Smooth muscle cell (in vitro differentiated cells): Measurements from ENCODE around the gene ZCCHC7. TPM values are rescaled to one million over a fixed set of nuclear protein-coding genes. Genes with fewer than 3 reads are reported as not detected.

Experiments used
- DNase-seq: peaks from one replicate; lab custom pipeline; 2025; ENCODE audit not compliant: unreplicated experiment; lab: John Stamatoyannopoulos, UW
- H2AFZ ChIP-seq: fragments of 200-600 bp; sonication (generic); 2 replicates; pipeline ENCODE4 v1.6.0; 2016; ENCODE audit warnings: antibody characterized with exemption, low read depth, mild to moderate bottlenecking
- H3F3A ChIP-seq: fragments of 200-600 bp; sonication (generic); 2 replicates; pipeline ENCODE4 v1.6.0; 2017; ENCODE audit warnings: antibody characterized with exemption, low read depth
- H3K27ac ChIP-seq: fragments of 200-600 bp; sonication (generic); 2 replicates; pipeline ENCODE4 v1.5.1; 2016; ENCODE audit warnings: low read depth, mild to moderate bottlenecking
- H3K27me3 ChIP-seq: fragments of 200-600 bp; sonication (generic); 2 replicates; pipeline ENCODE4 v1.6.1; 2016; ENCODE audit warnings: low read depth, mild to moderate bottlenecking
- H3K36me3 ChIP-seq: fragments of 200-600 bp; sonication (generic); 2 replicates; pipeline ENCODE4 v1.5.1; 2016; ENCODE audit warnings: low read depth
- H3K4me1 ChIP-seq: fragments of 200-600 bp; sonication (generic); 2 replicates; pipeline ENCODE4 v1.5.1; 2016; ENCODE audit warnings: low read depth
- H3K4me2 ChIP-seq: fragments of 200-600 bp; sonication (generic); 2 replicates; pipeline ENCODE4 v1.6.0; 2016; ENCODE audit warnings: mild to moderate bottlenecking
- H3K4me3 ChIP-seq: fragments of 200-600 bp; sonication (generic); 2 replicates; pipeline ENCODE4 v1.5.1; 2016; ENCODE audit warnings: mild to moderate bottlenecking
- H3K79me2 ChIP-seq: fragments of 200-600 bp; sonication (generic); 2 replicates; pipeline ENCODE4 v1.6.0; 2016; ENCODE audit warnings: low read depth, mild to moderate bottlenecking
- H3K9ac ChIP-seq: fragments of 200-600 bp; sonication (generic); 2 replicates; pipeline ENCODE4 v1.6.0; 2016; ENCODE audit warnings: low read depth
- H3K9me3 ChIP-seq: fragments of 200-600 bp; sonication (generic); replicated peaks from 2 replicates; pipeline ENCODE4 v1.5.1; 2016; ENCODE audit warnings: low read depth
- H4K20me1 ChIP-seq: fragments of 200-600 bp; sonication (generic); 2 replicates; pipeline ENCODE4 v1.6.0; 2016; ENCODE audit warnings: low read depth
- CTCF ChIP-seq: fragments of 200-600 bp; sonication (generic); IDR thresholded peaks from 2 replicates; pipeline ENCODE4 v1.5.1; 2017; ENCODE audit warnings: borderline replicate concordance, mild to moderate bottlenecking, antibody characterized with exemption; ENCODE audit not compliant: insufficient read depth, poor library complexity, severe bottlenecking
- WGBS: methylation state at CpG from one replicate; pipeline ENCODE4 v1.1.7; 2016; ENCODE audit warnings: low lambda C conversion rate; 5-methylcytosine and 5-hydroxymethylcytosine counted together
- polyA plus RNA-seq: library from polyadenylated mRNA; unstranded; fragments of >200 nt; fragmentation: Nextera tagmentation; extraction: Ambion mirVana; gene quantifications from 2 replicates; pipeline ENCODE4 v1.2.1, GENCODE V29; 2016
- total RNA-seq: library from RNA; depleted of rRNA; stranded (reverse); fragments of >200 nt; gene quantifications from 2 replicates; pipeline ENCODE4 v1.2.3, GENCODE V29; 2014

ZCCHC7 gene
- total and polyA plus RNA-seq, 2 experiments from 2014 or later = 19.0 to 24.7 TPM

DNA sequence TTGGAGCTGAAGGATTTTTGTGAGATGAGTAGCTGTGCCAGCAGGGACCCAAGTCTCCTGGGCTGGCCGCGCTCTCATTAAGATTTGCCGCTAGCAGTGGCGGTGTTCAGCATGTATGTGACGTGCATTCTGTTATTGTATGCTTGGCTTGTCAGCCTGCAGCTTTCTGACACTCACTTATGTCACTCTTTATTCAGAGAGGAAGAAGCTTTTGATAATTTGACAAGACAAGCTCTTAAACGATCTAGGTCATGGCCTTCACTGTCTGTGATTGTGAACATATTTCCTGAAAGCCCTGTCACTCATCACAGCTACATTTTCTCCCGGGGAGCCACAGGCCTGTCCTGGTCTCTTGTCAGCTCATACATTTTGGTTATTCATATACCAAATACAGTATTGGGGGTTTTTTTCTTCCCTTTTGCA lies 203.9 kb downstream of the ZCCHC7 start:
- Histone ChIP-seq H3K36me3 (peaks cover 4% of the 10 kb centered on the region), H3K4me3 (no peak overlapping the region), H3K27ac (peak overlapping the region; percentile 36), H2AFZ (no peak overlapping the region), H3K9me3 (no peaks in the 10 kb centered on the region), H3K4me2 (no peak overlapping the region), H4K20me1 (peaks cover 7% of the 10 kb centered on the region), H3K9ac (no peak overlapping the region), H3K27me3 (no peaks in the 10 kb centered on the region), H3K4me1 (no peaks in the 10 kb centered on the region), H3F3A (no peaks in the 10 kb centered on the region), H3K79me2 (no peaks in the 10 kb centered on the region)
- WGBS = 61% methylated on average over 7 of the region's 7 CpGs
- TF ChIP-seq CTCF = no peak
- no peak for DNase-seq

DNA sequence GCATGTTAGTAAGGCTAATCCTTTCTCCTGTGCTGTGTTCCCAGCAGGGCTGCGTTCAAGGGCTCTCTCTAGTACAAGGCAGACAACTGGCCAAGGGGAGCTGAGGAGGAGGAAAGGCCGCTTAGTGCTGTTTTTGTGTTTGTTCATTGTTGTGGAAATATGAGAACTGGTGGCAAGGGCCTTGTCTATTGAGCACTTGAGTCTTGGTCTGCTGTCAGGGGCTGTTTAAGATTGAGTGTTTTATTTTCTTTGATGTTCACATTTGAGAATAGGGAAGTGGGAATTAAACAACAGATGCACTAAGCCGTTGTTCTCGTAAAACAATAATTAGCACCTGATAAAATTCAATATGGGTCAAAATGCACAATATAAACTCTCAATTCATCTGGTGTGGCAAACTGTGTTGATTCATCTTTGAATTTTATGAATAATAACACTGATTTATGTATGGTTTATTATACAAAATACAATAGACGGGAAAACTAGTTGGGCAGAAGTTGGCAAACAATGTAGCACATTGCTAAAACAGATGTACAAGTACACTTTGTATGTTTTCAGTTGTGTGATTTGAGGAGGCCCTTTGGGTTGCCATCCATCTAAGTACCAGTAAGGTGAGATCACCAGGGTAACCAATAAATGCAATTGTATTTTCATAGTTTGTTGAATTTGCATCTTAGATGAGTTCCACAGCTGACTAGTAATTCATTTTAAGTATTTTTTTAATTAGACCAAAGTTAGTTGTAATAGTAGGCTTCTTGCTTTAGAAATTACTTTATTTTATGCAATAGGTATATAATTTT lies 204.5 kb downstream of the ZCCHC7 start:
- WGBS = 88% methylated on average over 5 of the region's 5 CpGs
- H3K36me3 ChIP-seq = peaks cover 4% of the 10 kb centered on the region
- no peak for TF ChIP-seq CTCF
- no peak overlapping the region for H3K4me3 ChIP-seq
- H3K27ac ChIP-seq = peak overlapping the region; percentile 36
- no peak for DNase-seq
- H3F3A ChIP-seq = no peaks in the 10 kb centered on the region
- H3K27me3 ChIP-seq = no peaks in the 10 kb centered on the region
- H2AFZ ChIP-seq = no peak overlapping the region
- H3K79me2 ChIP-seq = no peaks in the 10 kb centered on the region
- H3K9ac ChIP-seq = no peak overlapping the region
- H4K20me1 ChIP-seq = peaks cover 7% of the 10 kb centered on the region
- H3K9me3 ChIP-seq = no peaks in the 10 kb centered on the region
- H3K4me2 ChIP-seq = no peak overlapping the region
- H3K4me1 ChIP-seq = no peaks in the 10 kb centered on the region

- Histone ChIP-seq H2AFZ (no peak overlapping the region), H3K27ac (no peak overlapping the region), H3K27me3 (no peaks in the 10 kb centered on the region), H4K20me1 (peaks cover 10% of the 10 kb centered on the region), H3F3A (no peaks in the 10 kb centered on the region), H3K4me3 (no peak overlapping the region), H3K9me3 (no peaks in the 10 kb centered on the region), H3K4me1 (no peaks in the 10 kb centered on the region), H3K79me2 (no peaks in the 10 kb centered on the region), H3K4me2 (no peak overlapping the region), H3K36me3 (peaks cover 4% of the 10 kb centered on the region), H3K9ac (no peak overlapping the region)
- 98% methylated on average over 2 of the region's 2 CpGs for WGBS
- no peak for DNase-seq
- no peak for TF ChIP-seq CTCF
These were observed 205.4 kb downstream of the ZCCHC7 start for GRCh38 chr9:37325778-37326177.

DNA sequence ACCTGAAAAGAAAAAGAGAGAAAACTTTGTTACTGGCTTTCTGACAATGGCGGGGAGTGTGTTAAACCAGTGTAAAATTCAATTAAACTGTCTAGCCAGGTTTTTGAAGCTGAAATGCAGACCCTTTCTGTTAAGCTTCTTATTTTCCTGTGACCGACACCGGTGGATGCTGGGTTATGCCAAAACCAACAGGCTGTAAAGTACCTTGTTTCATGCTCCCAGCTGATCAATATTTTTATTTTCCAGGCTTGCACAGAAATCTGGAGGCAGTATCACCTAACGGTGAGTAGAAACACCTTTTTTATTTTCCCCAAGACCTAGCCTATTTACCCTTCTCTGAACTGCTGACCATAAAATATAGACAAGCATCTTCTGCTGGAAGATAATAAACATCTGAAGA lies 207.2 kb downstream of the ZCCHC7 start:
- Histone ChIP-seq H3K4me1 (no peaks in the 10 kb centered on the region), H3K79me2 (no peaks in the 10 kb centered on the region), H3K9ac (no peak overlapping the region), H3F3A (no peaks in the 10 kb centered on the region), H3K27ac (no peak overlapping the region), H4K20me1 (peaks cover 22% of the 10 kb centered on the region), H3K27me3 (no peaks in the 10 kb centered on the region), H3K4me3 (no peak overlapping the region), H3K9me3 (no peaks in the 10 kb centered on the region), H3K4me2 (no peak overlapping the region), H2AFZ (no peak overlapping the region), H3K36me3 (peaks cover 4% of the 10 kb centered on the region)
- 97% methylated on average over 4 of the region's 4 CpGs for WGBS
- TF ChIP-seq CTCF = no peak
- DNase-seq = no peak
